DMS79 treated with DMSO at 0.1 percent for 48 hours (cell line): ENCODE measurements around the gene CROCC.

Source experiments
- DNase-seq: peaks from one replicate; lab custom pipeline; 2025; lab: John Stamatoyannopoulos, UW

The CROCC gene

GRCh38 chr1:16969057-16969611 lies 47.4 kb downstream of the CROCC start:
- no peak for DNase-seq

GRCh38 chr1:16969651-16970050 lies 47.9 kb downstream of the CROCC start:
- no peak for DNase-seq

GRCh38 chr1:16970132-16970910 lies 48.6 kb downstream of the CROCC start:
- no peak for DNase-seq

GRCh38 chr1:16971341-16972188 lies 49.8 kb downstream of the CROCC start:
- peak; percentile 80 for DNase-seq

GRCh38 chr1:16972189-16972895 lies 50.6 kb downstream of the CROCC start:
- no peak for DNase-seq

- no peak for DNase-seq
Observed at GRCh38 chr1:16973215-16973614, 51.5 kb downstream of the CROCC start.

- no peak for DNase-seq
Observed at GRCh38 chr1:16975211-16975610, 53.5 kb downstream of the CROCC start.

- DNase-seq, result no peak
Observed at GRCh38 chr1:16975838-16976237, 54.1 kb downstream of the CROCC start.

- no peak for DNase-seq
Observed at GRCh38 chr1:16976966-16977365, 55.2 kb downstream of the CROCC start.

GRCh38 chr1:16977377-16977776 lies 55.6 kb downstream of the CROCC start:
- DNase-seq, result no peak

- no peak for DNase-seq
Observed at GRCh38 chr1:16978139-16978538, 56.4 kb downstream of the CROCC start.

- DNase-seq, result no peak
Observed at GRCh38 chr1:16978567-16979474, 57.1 kb downstream of the CROCC start.

GRCh38 chr1:16979475-16980327 lies 58.0 kb downstream of the CROCC start:
- no peak for DNase-seq

GRCh38 chr1:16980473-16981268 lies 58.9 kb downstream of the CROCC start, which contains the start of gene MFAP2:
Gene MFAP2, minus strand, starts transcription at chr1:16980620. Its CDS starts 2,347 bp downstream, at chr1:16978273.
- no peak for DNase-seq

GRCh38 chr1:16981269-16981849 lies 59.6 kb downstream of the CROCC start:
- DNase-seq, result no peak

GRCh38 chr1:16982902-16983301 lies 61.2 kb downstream of the CROCC start:
- no peak for DNase-seq

- no peak for DNase-seq
Observed at GRCh38 chr1:16983649-16984048, 61.9 kb downstream of the CROCC start.

GRCh38 chr1:16984717-16985116 lies 63.0 kb downstream of the CROCC start:
- DNase-seq, result no peak

- DNase-seq, result no peak
Observed at GRCh38 chr1:16986113-16986512, 64.4 kb downstream of the CROCC start.
